GM19351 (cell line): Measurements from ENCODE around the gene TRMT61B.

Experiments used
- ATAC-seq: cut with Tn5 transposase; IDR thresholded peaks from one replicate; pipeline ENCODE4 v1.9.1; 2021; ENCODE audit warnings: mild to moderate bottlenecking, moderate library complexity; ENCODE audit not compliant: unreplicated experiment

The TRMT61B gene

GRCh38 chr2:28868611-28869010 lies 1.5 kb downstream of the TRMT61B start:
- no peak for ATAC-seq

DNA sequence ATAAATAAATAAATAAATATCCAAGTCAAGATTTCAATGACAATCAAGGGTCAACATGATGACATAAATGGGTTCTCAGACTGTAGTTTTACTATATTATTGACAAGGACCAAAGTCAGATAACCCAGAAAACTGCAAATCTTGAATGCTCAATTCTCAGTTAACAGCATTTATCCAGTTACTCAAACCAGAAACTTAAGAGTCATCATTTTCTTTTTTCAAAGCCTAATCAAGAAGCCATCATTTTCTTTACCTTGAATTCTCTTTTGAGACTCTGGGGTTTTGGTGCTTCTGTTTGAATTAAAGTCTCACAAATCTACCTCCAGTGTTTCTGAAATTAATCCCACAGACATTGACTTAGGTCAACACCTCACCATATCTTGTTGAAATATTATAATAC lies 14.1 kb downstream of the TRMT61B start:
- ATAC-seq: no peak

DNA sequence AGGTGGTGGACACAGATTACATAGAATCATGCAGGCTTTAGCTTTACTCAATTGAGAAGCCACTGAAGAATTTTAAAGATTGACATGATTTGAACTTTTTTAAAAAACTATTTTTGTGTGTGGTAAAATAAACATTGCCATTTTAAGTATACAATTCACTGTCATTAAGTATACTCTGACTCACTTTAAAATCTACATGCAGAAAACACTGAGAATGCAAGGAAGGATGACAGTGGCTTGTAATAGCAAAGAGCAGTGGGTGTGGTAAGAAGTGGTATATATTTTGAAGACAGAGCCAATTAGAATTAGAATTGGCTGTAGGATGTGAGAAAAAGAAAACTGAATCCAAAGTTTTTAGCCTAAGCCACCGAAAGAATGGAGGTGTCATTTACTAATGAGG lies 14.9 kb downstream of the TRMT61B start:
- no peak for ATAC-seq

DNA sequence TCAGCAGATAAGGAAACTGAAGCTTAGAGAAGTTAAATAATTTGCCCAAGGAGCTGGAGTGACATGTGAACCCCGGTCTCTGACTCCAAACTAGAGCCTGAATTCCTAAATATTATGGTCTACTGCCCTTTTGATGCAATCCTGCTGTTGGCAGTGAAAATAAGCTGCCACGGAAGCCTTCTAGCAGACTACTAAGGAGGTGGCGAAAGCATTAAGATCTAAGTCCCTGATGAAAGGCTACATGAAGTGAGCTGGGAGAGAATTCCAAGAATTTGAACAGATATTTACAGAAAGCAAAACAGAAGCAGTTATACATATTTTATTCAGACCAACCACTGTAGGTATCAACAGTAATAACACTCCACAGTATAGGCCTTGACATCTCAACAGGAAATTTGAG lies 28.1 kb downstream of the TRMT61B start:
- no peak for ATAC-seq

DNA sequence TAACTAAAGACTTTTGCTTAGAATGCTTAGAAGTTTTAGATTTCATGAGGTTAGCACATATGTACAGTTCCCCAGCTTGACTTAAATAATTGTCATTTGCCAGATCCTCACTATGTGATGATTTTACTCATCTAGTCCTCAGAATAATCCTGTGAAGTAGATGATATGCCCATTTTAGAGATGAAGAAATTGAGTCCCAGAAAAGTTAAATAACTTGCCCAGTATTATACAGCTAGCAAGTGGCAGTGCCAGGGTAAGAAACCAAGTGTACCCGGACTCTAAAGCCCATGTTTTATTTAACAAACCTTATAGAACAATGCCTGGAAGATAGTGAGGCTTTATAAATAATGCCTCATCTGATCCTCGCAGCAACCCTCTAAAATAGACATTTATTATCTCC lies 31.1 kb downstream of the TRMT61B start:
- no peak for ATAC-seq

DNA sequence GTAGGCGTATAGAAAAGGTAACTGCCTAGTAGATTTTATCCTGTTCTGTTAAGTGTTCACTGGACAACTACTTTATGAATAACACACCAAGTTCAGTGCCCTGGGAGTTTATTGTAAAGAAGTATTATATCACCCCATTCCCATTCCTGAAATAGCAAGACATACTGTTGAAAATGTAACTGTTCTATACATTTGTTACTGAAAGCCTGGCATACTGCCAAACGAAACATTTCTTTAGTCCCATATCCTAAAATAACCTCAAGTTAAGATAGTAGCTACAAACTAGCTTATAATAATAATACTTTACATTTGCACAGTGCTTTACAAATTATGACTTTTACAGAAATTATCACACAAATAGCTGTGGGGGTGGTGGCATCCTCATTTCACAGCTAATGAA lies 34.3 kb downstream of the TRMT61B start:
- ATAC-seq: no peak

- ATAC-seq: no peak
Measured at GRCh38 chr2:28833740-28834470, 36.2 kb downstream of the TRMT61B start.

DNA sequence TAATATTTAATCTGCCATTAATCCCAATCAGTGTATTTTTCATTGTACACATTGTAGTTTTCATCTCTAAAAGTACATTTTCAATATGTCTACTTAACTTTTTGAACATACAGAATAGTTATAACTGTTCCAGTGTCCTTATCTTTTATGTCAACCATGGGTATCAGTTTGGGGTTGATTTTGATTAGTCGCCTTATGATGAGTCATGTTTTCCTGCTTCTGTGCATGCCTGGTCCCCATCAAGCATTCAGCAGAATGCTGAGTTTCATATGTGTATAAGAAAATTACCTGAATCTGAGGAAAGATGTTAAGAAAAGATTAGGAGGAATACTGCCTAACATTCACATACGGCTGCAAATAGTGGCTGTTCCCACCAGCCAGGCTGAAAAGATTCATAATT lies 41.7 kb downstream of the TRMT61B start:
- ATAC-seq: no peak

- no peak for ATAC-seq
Measured at GRCh38 chr2:28824870-28825269, 45.2 kb downstream of the TRMT61B start.

GRCh38 chr2:28824207-28824606 lies 45.9 kb downstream of the TRMT61B start:
- no peak for ATAC-seq

DNA sequence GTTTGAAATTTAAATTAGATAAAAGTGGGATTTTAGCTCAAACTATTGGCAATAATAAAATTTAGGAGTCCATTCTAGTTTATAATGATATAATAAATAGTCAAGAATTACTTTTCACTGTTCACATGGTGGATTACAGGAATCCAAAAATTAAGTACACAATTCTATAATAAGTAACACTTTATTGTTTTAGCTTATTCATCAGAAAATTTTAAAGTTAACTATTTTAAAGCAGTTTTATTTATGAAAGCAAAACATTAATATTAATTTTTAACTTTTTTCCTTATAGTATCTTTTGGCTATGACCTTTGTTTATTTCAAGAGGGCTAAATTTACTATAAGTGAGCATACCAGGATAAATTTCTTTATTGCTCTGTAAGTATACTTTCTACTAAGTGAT lies 48.1 kb downstream of the TRMT61B start:
- no peak for ATAC-seq

- no peak for ATAC-seq
Measured at GRCh38 chr2:28821295-28821958, 48.7 kb downstream of the TRMT61B start.

GRCh38 chr2:28818053-28818452 lies 52.1 kb downstream of the TRMT61B start:
- no peak for ATAC-seq

- peak; percentile 79 for ATAC-seq
Measured at GRCh38 chr2:28810384-28811285, 59.5 kb downstream of the TRMT61B start, which contains the start of gene SPDYA. SPDYA (plus strand) TSS chr2:28810834; CDS start chr2:28816015, 5,181 bp downstream.

- no peak for ATAC-seq
Measured at GRCh38 chr2:28809927-28810326, 60.2 kb downstream of the TRMT61B start.

DNA sequence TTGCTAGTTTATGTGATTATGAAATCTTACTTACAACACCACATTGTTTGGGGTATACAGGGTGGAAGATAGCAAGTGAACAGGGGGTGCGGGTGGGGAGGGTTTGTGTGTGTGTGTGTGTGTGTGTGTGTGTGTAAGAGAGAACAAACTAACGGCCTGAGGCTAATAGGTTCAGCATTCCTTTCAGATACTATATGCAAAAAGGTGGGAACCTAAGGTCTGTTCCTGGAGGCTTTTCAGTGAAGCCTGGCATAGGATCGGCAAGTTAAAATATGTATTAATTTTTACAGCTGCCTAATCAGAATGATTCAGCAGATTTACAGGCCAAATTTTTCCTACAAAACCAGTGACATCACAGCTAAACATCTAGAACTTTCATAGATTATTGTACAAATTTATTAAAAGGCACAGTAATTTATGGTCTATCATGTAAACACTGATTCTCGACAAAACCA lies 67.1 kb downstream of the TRMT61B start:
- no peak for ATAC-seq

- ATAC-seq: no peak
Measured at GRCh38 chr2:28801726-28802125, 68.4 kb downstream of the TRMT61B start.
